ENCODE measurements around the gene NOD1. TPM values are rescaled to one million over a fixed set of nuclear protein-coding genes. Genes with fewer than 3 reads are reported as not detected.

NOD1 gene
- total and polyA plus RNA-seq, 12 donors, result 3.6 to 18.0 (median 7.2) TPM

GRCh38 chr7:30473903-30474302 is 4.7 kb downstream of the NOD1 start:
- intact Hi-C loops (cut with DNase I), result no loop called here
- H3K9me3 ChIP-seq (replicated peaks in 1 of 3), result no peaks in the 10 kb centered on the region
- H3K36me3 ChIP-seq (replicated peaks in 1 of 2), result no peaks in the 10 kb centered on the region
- DNase-seq, result no peak
- no peak for TF ChIP-seq CTCF (IDR thresholded peaks at IDR 0.05)
- no peak for TF ChIP-seq POLR2A (IDR thresholded peaks at IDR 0.05)
- peaks cover 18 to 71% of the 10 kb centered on the region in 2 donors for H3K4me1 ChIP-seq (replicated peaks in 1 of 2)
- WGBS, 4 donors, result 85 to 98% (median 95%) methylated on average over 1 of the region's 1 CpG
- peak overlapping the region in 1 of 5 donors; percentile 92 for H3K27ac ChIP-seq
- H3K4me3 ChIP-seq, result no peak overlapping the region
- no peaks in the 10 kb centered on the region for H3K27me3 ChIP-seq

- Histone ChIP-seq H3K9me3 (replicated peaks in 1 of 3) (no peaks in the 10 kb centered on the region), H3K27me3 (no peaks in the 10 kb centered on the region), H3K36me3 (replicated peaks in 1 of 2) (no peaks in the 10 kb centered on the region), H3K4me3 (no peak overlapping the region), H3K4me1 (replicated peaks in 1 of 2) (peaks cover 18 to 79% of the 10 kb centered on the region in 2 donors), H3K27ac (peak overlapping the region in 1 of 5 donors; percentile 92)
- DNase-seq, result no peak
- intact Hi-C loops (cut with DNase I), result no loop called here
- 71 to 74% (median 72%) methylated on average over 4 of the region's 4 CpGs for WGBS, 4 donors
- TF ChIP-seq CTCF (IDR thresholded peaks at IDR 0.05) (no peak), POLR2A (IDR thresholded peaks at IDR 0.05) (no peak)
Observed at GRCh38 chr7:30472784-30473775, 5.5 kb downstream of the NOD1 start.

DNA sequence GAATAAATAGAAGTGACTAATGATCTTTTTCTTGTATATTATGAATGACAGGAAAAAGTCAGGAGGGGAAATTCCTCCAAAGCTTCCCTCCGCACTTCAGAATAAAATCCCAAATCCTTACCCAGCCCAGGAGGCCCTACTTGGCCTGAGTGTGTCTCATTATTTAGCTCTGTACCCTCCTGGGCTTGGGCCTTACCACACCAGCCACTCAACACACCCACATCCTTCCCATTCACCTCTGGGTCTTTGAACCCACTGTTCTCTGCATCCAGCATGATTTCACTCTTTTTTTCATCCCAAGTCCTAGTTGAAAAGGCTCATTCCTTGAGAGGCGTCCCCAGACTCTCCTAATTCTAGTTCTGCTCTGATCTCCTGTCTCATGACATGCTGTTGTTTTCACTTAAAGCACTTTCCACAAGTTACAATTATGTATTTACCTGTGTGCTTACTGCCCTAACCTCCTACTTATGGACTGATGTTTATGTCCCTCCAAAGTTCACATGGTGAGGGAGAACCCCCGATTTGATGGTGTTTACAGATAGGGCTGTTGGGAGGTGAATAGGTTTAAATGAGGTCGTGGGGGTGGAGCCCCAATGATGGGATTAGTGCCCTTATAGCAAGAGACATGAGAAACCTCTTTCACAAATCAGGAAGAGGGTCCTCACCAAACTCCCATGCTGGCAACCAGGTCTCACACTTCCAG is 6.4 kb downstream of the NOD1 start:
- TF ChIP-seq POLR2A (IDR thresholded peaks at IDR 0.05), result no peak
- TF ChIP-seq CTCF (IDR thresholded peaks at IDR 0.05), result no peak
- Histone ChIP-seq H3K4me3 (no peak overlapping the region), H3K9me3 (replicated peaks in 1 of 3) (no peaks in the 10 kb centered on the region), H3K4me1 (replicated peaks in 1 of 2) (peaks cover 18 to 74% of the 10 kb centered on the region in 2 donors), H3K27me3 (no peaks in the 10 kb centered on the region), H3K27ac (peak overlapping the region in 2 of 5 donors; percentile 86 to 92), H3K36me3 (replicated peaks in 1 of 2) (no peaks in the 10 kb centered on the region)
- 79 to 87% (median 82%) methylated on average over 4 of the region's 4 CpGs for WGBS, 4 donors
- DNase-seq, result no peak
- intact Hi-C loops (cut with DNase I), result no loop called here

DNA sequence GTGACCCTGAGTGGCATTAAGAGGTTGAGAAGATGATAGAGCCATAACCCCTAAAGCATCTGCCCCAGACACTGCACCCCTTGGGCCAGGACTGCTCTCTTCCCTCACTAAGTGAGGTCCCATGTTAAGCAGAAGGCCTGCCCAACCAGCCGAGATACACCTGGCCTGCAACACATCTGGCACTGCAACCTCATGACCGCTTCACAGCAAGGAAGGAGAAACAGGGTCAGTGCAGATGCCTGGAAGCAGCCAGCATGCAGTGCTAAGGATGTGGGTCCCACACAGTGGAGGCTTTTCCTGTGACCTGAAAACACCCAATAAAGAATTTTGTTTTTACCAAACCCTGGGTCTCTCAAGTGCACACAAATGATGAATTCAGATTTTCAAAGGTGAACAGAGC is 7.4 kb downstream of the NOD1 start:
- no peak overlapping the region for H3K4me3 ChIP-seq
- peaks cover 18 to 74% of the 10 kb centered on the region in 2 donors for H3K4me1 ChIP-seq (replicated peaks in 1 of 2)
- no peaks in the 10 kb centered on the region for H3K27me3 ChIP-seq
- no peak for DNase-seq
- H3K9me3 ChIP-seq (replicated peaks in 1 of 3), result no peaks in the 10 kb centered on the region
- H3K36me3 ChIP-seq (replicated peaks in 1 of 2), result no peaks in the 10 kb centered on the region
- intact Hi-C loops (cut with DNase I), result no loop called here
- 55 to 77% (median 60%) methylated on average over 2 of the region's 2 CpGs for WGBS, 4 donors
- H3K27ac ChIP-seq, result peak overlapping the region in 3 of 5 donors; percentile 57 to 92 (median 86)
- no peak for TF ChIP-seq CTCF (IDR thresholded peaks at IDR 0.05)
- no peak for TF ChIP-seq POLR2A (IDR thresholded peaks at IDR 0.05)
